HG03457 (cell line): Measurements from ENCODE around the gene DKC1.

Source experiments
- ATAC-seq: cut with Tn5 transposase; IDR thresholded peaks from one replicate; pipeline ENCODE4 v1.9.1; 2021; ENCODE audit warnings: moderate number of reproducible peaks; ENCODE audit not compliant: unreplicated experiment

The DKC1 gene

DNA sequence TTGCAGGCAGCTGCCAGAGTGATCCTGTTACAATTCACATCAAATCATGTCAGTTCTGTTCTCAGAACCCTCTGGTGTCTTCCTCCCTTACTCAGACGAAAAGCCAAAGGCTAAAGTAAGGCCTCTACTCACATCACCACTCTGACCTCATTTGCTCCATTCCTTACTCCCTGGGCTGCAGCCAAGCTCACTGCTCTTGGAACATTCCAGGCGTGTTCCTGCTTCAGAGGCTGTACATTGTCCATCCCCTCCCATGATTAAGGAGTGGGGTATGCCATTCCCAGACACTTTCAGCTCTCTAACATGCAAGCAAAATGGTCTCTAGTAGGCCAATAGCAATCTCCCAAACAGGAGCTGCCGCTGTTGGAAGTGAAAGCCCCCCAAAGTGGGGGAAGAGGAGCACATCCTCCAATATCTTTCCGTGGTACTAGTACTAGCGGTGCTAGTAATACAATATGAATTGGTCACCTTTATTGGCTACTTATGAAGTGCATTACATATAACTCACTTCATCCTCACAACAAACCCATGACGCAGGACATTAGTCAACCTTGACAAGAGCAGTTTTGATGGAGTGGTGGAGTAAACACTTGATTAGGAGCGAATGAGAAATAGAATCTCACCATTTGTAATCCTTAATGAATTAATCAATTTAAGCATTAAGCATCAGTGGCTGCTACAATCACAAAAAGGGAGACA is 26.8 kb upstream of the DKC1 start:
- no peak for ATAC-seq

DNA sequence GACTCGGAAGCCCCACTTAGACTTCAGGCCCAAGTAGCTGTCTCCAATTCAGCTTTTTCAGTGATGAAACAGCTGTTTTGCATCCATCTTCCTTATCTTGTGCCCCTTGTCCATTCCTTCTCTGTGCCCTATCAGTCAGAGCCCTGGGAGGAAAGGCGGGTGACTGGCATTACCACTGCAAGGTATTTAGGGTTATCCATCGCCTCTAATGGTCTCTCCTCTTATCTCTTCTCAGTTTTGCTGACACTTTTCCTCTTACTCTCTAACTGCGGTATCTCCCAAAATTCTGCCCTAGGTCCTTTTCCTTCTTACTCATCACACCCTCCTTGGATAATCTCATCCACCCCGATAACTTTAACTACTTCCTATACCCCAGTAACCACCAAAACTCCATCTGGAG is 25.5 kb upstream of the DKC1 start:
- ATAC-seq, result no peak

DNA sequence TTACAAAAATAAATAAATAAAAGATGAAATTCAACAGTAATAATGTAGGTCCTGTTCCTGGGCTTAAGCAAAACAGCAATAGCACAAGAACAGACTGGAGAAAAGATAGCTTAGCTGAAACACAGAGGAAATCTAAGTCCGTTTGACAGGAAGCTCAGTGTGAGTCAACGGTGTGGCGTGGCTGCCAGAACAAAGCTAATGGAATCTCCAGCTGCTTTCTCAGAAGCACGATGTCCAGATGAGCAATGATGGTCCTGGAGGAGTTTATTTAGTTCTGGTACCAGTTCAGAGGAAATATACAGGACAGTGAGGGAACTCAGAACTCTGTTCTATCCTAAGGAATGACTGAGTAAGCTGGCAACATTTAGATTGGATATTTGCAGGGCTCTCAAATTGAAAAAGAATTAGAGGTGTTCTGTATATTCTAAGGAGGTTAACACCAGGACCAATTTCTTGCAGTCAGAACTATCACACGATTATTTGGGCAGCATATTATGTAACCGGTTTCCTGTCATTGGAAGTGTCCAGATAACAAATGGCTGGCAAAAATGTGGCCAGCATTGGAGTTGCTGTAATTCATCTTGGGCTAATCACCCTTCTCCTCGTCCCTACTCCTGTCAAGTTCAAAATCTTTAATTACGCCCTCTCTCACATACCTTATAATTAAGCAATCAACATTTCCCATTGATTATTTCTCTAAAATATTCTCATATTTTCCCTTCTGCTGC is 24.5 kb upstream of the DKC1 start:
- ATAC-seq, result no peak

DNA sequence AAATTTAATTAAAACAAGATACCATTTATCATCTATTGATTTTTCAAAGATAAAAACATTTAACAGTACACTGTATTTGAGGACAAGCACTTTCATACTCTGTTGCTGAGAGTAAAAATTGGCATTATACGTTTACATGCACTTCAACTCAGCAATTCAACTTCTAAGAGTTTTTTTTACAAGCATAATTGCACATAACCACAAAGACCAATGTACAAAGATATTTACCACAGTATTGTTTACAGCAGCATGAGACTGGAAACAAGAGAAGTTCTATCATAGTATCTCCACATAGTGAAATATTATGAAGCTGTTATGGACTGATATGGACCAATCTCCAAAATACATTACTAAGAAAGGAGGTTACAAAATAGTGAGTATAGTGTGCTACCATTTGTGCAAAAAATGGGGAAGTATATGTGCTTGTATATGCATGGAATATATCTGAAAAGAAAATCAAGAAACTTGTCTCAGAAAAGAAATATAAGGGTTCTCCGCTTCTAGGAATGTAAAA is 22.7 kb upstream of the DKC1 start:
- no peak for ATAC-seq

DNA sequence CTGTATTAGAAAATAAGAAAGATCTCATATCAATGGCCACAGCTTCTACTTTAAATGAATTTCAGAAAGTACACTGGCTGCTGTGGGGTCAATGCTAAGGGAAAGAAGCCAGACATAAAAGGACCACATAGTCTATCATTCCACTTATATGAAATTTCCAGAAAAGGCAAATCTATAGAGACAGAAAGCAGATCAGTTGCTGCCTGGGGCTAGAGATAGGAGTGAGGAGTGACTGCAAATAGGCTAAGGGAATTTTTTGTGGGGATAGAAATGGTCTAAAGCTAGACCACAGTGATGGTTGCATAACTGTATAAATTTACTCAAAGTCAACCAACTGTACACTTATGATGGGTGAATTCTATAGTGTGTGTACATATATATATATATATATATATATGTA is 20.1 kb upstream of the DKC1 start:
- no peak for ATAC-seq

DNA sequence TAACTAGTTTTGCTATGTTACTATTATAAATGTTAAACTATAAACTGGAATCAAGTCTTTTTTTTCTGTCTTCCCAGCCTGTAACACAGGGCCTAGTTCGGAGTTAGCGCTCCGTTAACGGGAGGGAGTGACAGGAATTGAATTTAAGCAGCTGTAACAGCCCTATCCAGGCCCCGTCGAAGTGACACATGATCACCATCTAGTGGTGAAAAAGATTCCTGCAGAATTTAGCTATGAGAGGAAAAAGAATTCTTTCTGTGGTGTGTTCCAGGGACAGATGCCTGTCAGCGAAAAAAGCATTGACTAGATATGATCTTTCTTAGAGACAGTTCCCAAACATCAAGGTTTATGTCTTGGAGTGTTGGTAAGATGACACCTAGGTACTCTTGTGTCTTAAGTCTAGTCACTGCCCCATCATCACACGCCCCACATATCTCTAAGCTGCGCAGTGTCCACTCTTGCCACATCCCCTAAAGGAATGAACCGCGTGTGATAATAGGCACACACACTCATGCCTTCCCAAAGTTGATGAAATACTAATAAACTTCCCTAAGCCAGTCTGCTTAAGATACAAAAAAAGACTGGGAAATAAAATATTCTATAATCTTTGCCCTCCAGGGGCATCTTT is 13.8 kb upstream of the DKC1 start:
- no peak for ATAC-seq

DNA sequence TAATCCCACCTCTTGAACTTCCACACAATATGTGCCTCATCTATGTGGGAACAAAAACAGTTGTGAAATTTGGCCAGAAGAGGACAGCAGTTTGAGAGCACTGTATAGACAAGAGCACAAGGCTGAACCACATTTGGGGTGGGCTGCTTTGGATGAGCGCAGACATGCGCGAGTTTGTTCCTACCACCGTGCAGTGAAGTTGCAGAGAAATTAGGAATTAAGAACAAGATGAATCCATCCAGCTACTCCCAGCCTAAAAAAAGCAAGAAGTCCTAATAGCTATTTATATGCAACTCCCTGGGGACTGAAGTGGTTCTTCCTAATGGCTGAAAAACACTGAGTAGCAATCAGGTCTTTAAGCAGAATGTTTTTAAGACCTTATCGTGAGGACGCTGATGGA is 12.8 kb upstream of the DKC1 start:
- no peak for ATAC-seq

DNA sequence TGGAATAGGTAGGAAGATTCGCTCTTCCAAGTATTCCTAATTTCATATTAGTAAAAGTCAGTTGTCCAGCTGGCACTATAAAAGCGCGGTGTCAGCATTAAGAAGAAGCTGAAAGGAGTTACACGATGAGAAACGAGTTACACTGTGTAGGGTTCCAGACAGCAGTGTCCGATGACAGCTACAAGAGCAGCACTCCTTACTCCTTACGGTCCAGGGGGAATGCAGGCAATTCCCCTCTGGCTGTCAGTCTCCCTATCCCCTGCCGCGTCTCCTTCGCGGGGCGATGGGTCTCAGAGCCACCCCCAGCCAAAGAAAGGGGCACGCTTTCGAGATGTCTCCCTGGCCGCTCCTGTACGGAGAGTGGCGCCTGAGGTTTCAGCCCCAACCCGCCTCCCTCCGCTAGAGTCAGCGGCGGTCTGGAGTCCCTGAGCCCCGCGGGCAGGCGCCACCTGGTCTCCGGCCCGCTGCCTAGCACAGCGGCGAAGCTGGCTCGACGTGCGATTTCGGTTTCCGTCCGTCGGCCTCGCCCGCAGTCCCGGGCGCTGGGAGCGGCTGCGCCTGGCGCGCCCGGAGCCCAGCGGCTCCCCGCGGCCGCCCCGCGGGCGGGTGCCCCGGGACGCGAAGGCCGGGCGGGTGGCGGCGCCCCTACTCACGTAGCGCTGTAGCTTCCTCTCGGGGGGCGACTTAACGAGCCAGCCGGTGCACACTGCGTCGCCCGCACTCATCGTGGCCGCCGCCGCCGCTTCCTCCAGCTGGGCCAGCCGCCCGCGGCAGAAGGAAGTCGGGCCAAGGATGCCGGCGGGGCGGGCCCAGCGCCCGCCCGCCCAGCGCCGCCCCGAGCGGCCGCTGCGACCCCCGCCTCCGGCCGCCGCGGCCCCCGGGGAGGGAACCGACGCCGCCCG is 12.1 kb upstream of the DKC1 start, which contains the start of gene GAB3:
TSS of gene GAB3 (minus strand) at position 777 of the 902 bp plus-strand sequence. CDS start at position 725, 52 bp downstream.
- no peak for ATAC-seq

DNA sequence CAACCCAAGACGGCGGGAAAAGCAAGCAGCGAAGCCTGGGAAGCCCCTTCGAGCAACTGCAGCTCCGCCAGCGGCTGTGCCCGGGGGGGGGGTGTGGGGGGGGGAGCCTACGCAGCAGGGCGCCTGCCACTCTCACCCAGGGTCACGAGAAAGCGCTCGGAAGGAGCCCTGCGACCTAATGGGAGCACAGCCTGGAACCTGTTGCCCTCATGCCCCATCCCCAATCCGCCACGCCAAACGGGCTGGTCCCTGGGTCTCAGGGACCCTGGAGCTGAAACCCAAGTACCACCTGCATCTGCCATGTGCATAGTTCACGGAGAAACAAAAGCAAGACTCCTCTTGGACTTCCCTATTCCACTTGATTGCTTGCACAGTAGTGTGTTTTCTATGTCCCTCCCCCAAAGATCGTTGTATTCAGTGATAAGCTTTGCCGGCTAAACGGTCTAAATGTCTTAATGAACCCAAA is 11.4 kb upstream of the DKC1 start:
- ATAC-seq, result no peak

DNA sequence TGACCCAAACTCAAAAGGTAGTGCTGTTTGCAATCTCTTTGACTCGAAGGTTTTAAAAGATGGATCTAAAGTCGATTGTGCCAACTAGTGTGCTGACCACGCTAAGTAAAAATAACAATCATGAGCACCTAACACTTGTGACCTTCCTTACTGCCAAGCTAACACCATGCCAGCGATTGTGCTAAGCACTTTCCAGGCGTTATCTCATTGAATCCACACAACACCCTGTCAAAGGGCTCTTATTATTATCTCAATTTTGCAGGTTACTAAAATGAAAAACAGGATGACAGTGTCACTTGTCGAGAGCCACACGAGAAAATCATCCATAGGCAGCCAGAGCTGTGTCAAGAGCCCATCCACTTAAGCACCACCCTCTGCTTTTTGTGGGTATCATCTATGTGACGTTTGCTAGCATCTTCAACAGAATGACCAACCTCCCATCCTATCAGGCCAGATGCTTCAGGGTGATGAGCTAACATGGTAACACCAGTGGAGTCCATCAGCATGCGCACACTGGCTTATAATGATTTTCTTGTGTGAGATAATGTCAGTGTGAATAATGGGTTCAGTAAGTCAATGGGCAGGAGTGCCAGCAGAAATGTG is 10.9 kb upstream of the DKC1 start:
- ATAC-seq, result no peak

DNA sequence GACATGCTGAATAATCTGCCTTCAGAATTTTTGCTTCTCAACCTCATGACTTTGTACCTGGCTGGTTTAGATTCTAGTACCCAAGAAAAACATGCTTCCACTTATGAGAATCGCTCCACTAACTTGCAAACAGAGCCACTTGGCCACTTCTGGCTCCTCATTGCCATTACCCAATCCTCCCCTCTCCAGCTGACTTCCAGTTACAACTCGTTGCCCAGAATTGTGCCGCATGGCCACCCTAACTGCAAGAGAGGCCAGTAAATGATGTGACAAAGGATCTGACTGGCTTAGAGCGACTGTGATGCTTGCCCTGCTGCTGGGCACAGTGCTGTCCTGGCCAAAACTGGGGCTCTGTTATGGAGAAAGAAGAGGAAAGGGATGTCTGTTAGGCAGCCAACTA is 4.0 kb upstream of the DKC1 start:
- no peak for ATAC-seq

DNA sequence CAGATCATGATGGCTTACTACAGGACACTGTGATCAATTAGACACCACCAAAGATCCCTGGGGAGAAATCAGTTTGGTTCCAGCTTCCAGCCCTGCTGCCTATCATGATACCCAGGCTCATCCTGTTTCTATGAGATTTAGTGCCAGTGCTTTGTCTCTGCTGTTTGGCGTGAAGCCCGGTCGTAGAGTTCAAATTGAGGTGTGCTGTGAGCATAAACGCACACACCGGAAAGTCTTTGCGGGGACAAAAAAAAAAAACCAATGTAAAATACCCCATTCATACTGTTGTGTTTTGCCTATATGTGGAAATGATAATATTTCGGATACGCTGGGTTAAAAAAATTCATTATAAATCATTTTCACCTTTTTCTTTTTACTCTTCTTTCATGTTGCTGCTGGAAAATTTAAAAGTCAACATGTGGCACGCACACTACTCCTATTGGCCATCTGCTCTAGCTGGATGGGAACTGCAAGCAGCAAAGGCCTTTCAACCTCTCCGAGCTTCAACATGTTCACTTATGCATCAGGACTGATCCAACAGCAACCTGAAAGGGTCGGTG is 607 bp upstream of the DKC1 start:
- no peak for ATAC-seq

DNA sequence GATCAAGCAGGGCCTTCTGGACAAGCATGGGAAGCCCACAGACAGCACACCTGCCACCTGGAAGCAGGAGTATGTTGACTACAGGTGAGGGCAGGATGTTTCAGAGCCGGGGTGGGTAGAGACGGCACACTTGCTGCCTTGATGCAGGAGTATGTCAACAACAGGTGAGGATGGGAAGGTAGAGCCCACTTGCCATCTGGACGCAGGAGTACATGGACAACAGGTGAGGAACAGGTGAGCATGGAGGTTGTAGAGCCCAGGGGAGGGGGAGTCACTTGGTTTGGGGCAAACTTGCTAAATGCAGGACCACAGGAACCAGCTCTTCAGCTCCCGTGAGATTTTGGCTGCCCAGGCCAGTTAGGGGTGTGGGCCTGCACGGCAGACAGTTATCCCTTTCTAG is 12.0 kb downstream of the DKC1 start:
- no peak for ATAC-seq

DNA sequence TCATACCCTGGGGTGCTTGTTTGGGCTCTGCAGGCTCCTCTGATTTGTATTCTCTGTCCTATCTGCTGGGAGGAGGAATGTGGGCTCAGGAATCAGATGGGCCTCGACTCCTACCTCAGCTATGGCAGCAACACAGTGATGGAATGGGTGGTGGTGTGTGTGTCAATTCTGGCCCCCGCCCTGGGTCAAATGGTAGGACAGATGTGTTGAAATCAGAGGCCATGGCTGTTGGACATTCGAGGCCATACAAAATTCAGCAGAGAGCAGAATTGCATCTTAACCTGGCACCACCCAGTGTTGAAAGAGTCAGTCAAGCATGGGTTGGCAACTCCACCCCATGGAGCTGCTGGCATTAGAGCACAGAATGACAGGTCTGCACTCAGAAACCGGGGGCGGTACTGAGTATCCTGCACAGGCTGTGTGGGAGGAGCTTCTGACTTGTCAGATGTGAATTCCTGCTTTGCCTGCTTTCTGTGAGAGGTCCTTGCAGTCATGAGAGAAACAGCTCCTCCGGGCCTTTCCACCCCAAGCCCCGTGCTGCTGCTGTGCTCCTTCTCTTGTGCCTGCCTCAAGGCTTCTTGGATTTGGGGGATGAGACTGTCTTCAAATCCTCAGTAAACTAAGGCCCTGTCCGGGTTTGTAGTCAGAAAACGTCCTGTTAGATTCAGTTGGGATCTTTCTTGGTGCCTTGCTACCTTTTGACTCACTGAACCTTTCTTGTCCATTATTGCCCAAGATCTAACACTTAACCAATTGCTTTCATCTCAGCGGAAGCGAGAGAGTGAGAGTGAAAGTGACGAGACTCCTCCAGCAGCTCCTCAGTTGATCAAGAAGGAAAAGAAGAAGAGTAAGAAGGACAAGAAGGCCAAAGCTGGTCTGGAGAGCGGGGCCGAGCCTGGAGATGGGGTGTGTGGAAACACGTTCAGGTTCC is 13.0 kb downstream of the DKC1 start:
- ATAC-seq, result no peak

DNA sequence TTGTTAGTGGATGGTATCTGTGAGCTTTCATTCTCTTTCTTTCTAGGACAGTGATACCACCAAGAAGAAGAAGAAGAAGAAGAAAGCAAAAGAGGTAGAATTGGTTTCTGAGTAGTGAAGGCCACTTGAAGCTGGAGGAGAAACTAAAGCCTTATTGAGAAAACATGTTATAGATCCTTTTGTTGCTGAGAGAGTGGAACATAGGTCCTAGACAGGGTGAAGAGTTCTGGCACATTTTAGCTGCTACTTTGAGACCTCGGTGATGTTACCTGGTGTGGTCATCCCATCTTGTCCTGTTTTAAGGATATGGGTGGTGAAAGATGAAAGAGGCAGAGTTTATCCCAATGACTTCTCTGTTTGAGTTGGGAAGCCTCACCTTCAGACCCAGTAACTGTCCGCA is 14.1 kb downstream of the DKC1 start:
- no peak for ATAC-seq

DNA sequence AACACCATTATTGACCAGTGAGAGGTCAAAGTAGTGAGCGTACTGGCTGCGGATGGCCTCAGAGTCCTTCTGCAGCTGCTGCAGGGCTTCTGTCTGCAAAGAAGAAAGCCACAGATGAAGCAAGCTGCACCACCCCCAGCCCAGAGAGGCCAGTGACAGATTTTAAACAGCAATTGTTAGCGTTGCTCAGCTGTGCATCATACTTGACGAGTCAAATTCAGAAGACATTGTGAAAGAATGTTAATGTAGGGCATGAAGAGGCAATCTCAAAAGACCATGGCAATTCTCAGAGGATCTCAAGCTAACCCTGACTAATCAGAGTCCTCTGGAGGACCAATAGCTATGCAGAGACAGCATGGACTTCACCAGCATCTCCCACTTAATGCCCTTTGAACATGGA is 16.6 kb downstream of the DKC1 start:
- no peak for ATAC-seq

DNA sequence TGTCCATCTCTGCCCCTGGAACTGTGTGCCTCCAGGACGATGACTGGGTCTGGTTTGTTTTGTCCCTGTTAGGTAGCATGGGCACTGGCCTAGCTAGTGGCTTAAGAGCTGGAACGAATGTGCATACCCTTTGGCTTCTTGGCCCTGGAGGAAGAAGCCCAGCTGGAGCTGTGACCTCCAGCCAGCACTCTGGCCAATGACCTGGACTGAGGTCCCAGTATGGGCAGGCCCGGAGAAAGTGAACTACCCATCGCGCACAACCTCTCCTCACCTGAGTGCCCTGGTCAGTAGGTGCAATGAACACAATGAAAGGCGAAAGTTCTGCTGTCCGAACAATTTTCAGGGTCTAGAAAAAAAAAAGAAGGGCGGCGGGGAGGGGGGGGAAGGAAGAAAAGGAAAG is 18.3 kb downstream of the DKC1 start:
- ATAC-seq, result no peak

DNA sequence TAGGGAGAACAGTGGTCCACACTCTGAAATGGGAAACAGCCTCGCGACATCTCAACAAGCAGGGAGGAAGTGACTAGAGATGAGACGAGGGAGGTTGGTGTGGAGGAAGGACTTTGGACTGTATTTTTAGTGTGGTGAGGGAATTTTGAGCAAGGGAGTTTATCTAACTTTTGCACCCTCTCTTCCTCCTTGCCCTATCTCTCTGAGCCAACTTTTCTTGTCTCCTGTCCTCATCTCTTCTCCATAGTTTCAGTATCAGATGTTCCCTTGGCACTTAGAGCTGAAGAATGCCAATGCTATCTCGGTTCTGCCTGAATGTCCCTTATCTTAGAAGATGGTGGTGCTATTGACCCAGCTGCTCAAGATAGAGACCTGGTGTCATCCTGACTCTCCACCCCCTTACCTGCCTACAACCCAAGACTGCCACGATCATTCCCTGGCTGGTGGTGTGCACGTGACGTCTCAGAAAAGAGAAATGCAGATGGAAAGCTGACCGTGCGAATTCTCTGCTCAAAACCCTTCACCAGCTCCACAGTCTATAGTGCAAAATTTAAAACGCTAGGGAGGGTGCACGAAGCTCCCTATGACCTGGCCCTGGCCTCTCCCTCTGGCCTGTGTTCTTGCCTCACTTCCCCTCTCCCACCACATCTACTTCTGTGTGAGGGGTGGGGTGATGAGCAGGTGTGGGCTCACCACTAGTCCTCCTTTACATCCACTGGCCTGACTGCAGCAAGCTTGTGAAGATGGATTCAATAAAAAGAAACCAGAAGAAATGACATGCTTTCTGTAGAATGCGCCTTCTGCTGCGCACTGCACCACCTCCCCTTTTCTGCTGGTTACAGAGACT is 21.7 kb downstream of the DKC1 start:
- ATAC-seq, result no peak
